Large intestine (tissue), 3 donors: Measurements from ENCODE around the gene UBE2G2. TPM values are rescaled to one million over a fixed set of nuclear protein-coding genes. Genes with fewer than 3 reads are reported as not detected.

Experiments used
- DNase-seq, 2 donors: peaks; one replicate each; pipeline versions ENCODE4 v3.0.0 to v3.0.0-alpha.2; 2013
- H3K27ac ChIP-seq: one replicate; pipeline ENCODE4 v1.5.1; 2013; ENCODE audit warnings: low read length
- H3K27me3 ChIP-seq: 2 replicates; pipeline ENCODE4 v1.6.1; 2013; ENCODE audit warnings: low read length; ENCODE audit not compliant: control insufficient read depth, insufficient read depth
- H3K36me3 ChIP-seq: 2 replicates; pipeline ENCODE4 v1.6.1; 2013; ENCODE audit warnings: low read length; ENCODE audit not compliant: control insufficient read depth, insufficient read depth
- H3K4me1 ChIP-seq: one replicate; pipeline ENCODE4 v1.6.1; 2013; ENCODE audit warnings: low read length; ENCODE audit not compliant: control insufficient read depth, insufficient read depth
- H3K4me3 ChIP-seq: one replicate; pipeline ENCODE4 v1.5.1; 2013; ENCODE audit warnings: low read length
- H3K9me3 ChIP-seq: one replicate; pipeline ENCODE4 v1.6.1; 2013; ENCODE audit warnings: mild to moderate bottlenecking, low read depth, low read length, moderate library complexity; ENCODE audit not compliant: control insufficient read depth
- WGBS: methylation state at CpG from one replicate; pipeline ENCODE4 v1.1.5; 2013; ENCODE audit warnings: low lambda C conversion rate; ENCODE audit not compliant: insufficient coverage; 5-methylcytosine and 5-hydroxymethylcytosine counted together
- polyA plus RNA-seq: library from polyadenylated mRNA; unstranded; fragments of 120-200 nt; gene quantifications from one replicate; pipeline ENCODE4 v1.2.1, GENCODE V29; 2013

The UBE2G2 gene
- polyA plus RNA-seq, 1 donor: 97.1 TPM

DNA sequence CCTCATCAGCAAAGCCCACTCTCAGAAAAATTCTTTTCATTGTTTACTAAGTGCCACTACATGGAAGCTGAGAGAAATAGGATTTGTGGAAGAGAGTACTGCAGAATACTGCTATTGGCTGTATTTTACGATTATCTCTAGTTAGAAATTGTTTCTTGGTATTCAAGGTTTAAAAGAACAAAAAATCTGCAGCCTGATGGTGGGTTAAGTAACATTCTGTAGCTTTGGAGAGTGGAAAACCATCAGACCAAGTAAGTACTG, 44.5 kb upstream of the UBE2G2 start:
- H3K27ac ChIP-seq: peak overlapping the region; percentile 35
- H3K9me3 ChIP-seq: peaks cover 9% of the 10 kb centered on the region

DNA sequence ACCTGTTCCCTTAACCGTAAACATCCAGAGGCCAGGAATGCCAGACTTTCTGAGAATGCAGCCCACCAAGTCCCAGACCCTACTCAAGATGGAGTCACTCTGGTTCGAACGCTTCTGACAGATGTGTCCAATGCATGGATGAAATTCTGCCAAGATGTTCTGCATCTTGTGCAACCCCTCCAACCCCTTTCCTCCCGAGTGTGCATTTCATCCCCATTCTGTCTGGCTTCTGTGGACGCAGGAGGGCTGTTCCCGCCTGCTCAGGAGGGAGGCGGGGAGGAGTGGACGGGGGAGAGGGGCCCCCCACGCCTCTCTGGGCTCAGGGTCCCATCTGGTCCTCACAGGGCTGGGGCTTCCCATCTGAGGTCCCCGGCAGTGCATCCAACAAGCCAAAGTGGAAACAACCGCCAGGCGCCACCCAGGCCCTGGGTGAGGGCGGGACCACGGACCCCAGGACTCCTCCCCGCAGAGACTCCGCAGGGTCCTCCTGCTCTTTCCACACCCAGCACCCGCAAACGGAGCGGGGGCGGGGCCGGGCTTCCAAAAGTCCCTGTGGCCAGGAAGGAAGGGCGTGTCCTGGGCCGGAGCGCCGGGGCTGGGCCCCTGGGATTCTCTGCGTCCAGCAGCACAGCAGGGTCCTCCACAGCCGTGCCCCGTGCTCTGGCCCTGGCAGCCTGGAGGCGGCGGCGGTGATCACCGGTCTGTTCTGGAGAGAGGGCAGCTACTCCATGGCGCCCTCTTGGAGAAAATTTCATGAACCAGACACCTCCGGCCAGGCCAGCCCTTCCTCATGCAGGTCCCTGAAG, 44.0 kb upstream of the UBE2G2 start:
- H3K27me3 ChIP-seq: peaks cover 9% of the 10 kb centered on the region
- H3K36me3 ChIP-seq: peaks cover 11% of the 10 kb centered on the region
- H3K9me3 ChIP-seq: peaks cover 9% of the 10 kb centered on the region
- H3K27ac ChIP-seq: peak overlapping the region; percentile 35
- DNase-seq: peak; percentile 50 to 72
- no CpG with 5 or more reads among the region's 34 CpGs for WGBS
- H3K4me3 ChIP-seq: peak overlapping the region; percentile 39
- H3K4me1 ChIP-seq: peaks cover 47% of the 10 kb centered on the region

More for the DNA sequence above, 44.5 kb upstream of the UBE2G2 start:
- WGBS: no CpG with 5 or more reads among the region's 1 CpG
- DNase-seq: no peak
- peaks cover 53% of the 10 kb centered on the region for H3K4me1 ChIP-seq
- H3K27me3 ChIP-seq: peaks cover 9% of the 10 kb centered on the region
- H3K36me3 ChIP-seq: peaks cover 17% of the 10 kb centered on the region
- H3K4me3 ChIP-seq: peak overlapping the region; percentile 39

GRCh38 chr21:44844256-44844655, 42.6 kb upstream of the UBE2G2 start:
- H3K4me3 ChIP-seq: no peak overlapping the region
- no peak for DNase-seq
- H3K36me3 ChIP-seq: peaks cover 7% of the 10 kb centered on the region
- peaks cover 38% of the 10 kb centered on the region for H3K4me1 ChIP-seq
- H3K27ac ChIP-seq: no peak overlapping the region
- peaks cover 9% of the 10 kb centered on the region for H3K27me3 ChIP-seq
- peaks cover 9% of the 10 kb centered on the region for H3K9me3 ChIP-seq
- WGBS: no CpG with 5 or more reads among the region's 16 CpGs

- Histone ChIP-seq H3K36me3 (no peaks in the 10 kb centered on the region), H3K27ac (no peak overlapping the region), H3K9me3 (peaks cover 3% of the 10 kb centered on the region), H3K27me3 (peaks cover 9% of the 10 kb centered on the region), H3K4me3 (no peak overlapping the region), H3K4me1 (peaks cover 26% of the 10 kb centered on the region)
- DNase-seq: no peak
- no CpG with 5 or more reads among the region's 23 CpGs for WGBS
Observed at GRCh38 chr21:44842721-44843445, 41.3 kb upstream of the UBE2G2 start.

GRCh38 chr21:44842087-44842486, 40.5 kb upstream of the UBE2G2 start:
- Histone ChIP-seq H3K36me3 (no peaks in the 10 kb centered on the region), H3K9me3 (peaks cover 3% of the 10 kb centered on the region), H3K27me3 (peaks cover 9% of the 10 kb centered on the region), H3K4me3 (no peak overlapping the region), H3K4me1 (peaks cover 18% of the 10 kb centered on the region), H3K27ac (no peak overlapping the region)
- WGBS: no CpG with 5 or more reads among the region's 10 CpGs
- no peak for DNase-seq

- 60% methylated on average over 1 of the region's 11 CpGs for WGBS
- Histone ChIP-seq H3K9me3 (peaks cover under 1% of the 10 kb centered on the region), H3K36me3 (no peaks in the 10 kb centered on the region), H3K27me3 (peaks cover 9% of the 10 kb centered on the region), H3K4me3 (no peak overlapping the region), H3K27ac (no peak overlapping the region), H3K4me1 (peaks cover 7% of the 10 kb centered on the region)
- no peak for DNase-seq
Observed at GRCh38 chr21:44840771-44841170, 39.2 kb upstream of the UBE2G2 start.

- Histone ChIP-seq H3K27me3 (peaks cover 4% of the 10 kb centered on the region), H3K4me1 (peaks cover 2% of the 10 kb centered on the region), H3K4me3 (no peak overlapping the region), H3K9me3 (no peaks in the 10 kb centered on the region), H3K36me3 (no peaks in the 10 kb centered on the region), H3K27ac (no peak overlapping the region)
- WGBS: no CpG with 5 or more reads among the region's 9 CpGs
- no peak for DNase-seq
Observed at GRCh38 chr21:44838951-44839350, 37.3 kb upstream of the UBE2G2 start.

- no peak overlapping the region for H3K4me3 ChIP-seq
- no peak for DNase-seq
- H3K36me3 ChIP-seq: no peaks in the 10 kb centered on the region
- peaks cover 2% of the 10 kb centered on the region for H3K27me3 ChIP-seq
- no peak overlapping the region for H3K27ac ChIP-seq
- H3K4me1 ChIP-seq: peaks cover 2% of the 10 kb centered on the region
- WGBS: no CpG with 5 or more reads among the region's 30 CpGs
- no peaks in the 10 kb centered on the region for H3K9me3 ChIP-seq
Observed at GRCh38 chr21:44838039-44838895, 36.6 kb upstream of the UBE2G2 start.

- 100% methylated on average over 1 of the region's 13 CpGs for WGBS
- DNase-seq: no peak
- Histone ChIP-seq H3K9me3 (no peaks in the 10 kb centered on the region), H3K27ac (no peak overlapping the region), H3K27me3 (peaks cover 2% of the 10 kb centered on the region), H3K4me3 (no peak overlapping the region), H3K36me3 (no peaks in the 10 kb centered on the region), H3K4me1 (peaks cover 2% of the 10 kb centered on the region)
Observed at GRCh38 chr21:44837537-44837936, 35.9 kb upstream of the UBE2G2 start.
